HepG2 (cell line): ENCODE measurements around the gene PRRT1B. TPM values are rescaled to one million over a fixed set of nuclear protein-coding genes. Genes with fewer than 3 reads are reported as not detected.

Experiments
- ADNP ChIP-seq: sonication (generic); formaldehyde crosslinking; IDR thresholded peaks from 2 replicates; pipeline ENCODE4 v1.4.0; 2020; ENCODE audit warnings: missing genetic modification reagents
- ARNT ChIP-seq: fragments of 450-650 bp; IDR thresholded peaks from 2 replicates; pipeline ENCODE4 v1.6.1; 2017
- GABPA ChIP-seq, 2 experiments: IDR thresholded peaks; 2 replicates each; pipeline ENCODE4 v1.6.1; 2011 to 2016; ENCODE audit warnings: low read depth in 2 of 2, low read length in 1 of 2, missing biosample characterization in 1 of 2, missing genetic modification characterization in 1 of 2
- HBP1 ChIP-seq: IDR thresholded peaks from 2 replicates; pipeline ENCODE4 v1.6.1; 2016; ENCODE audit warnings: low read depth, control low read depth
- HHEX ChIP-seq: IDR thresholded peaks from 2 replicates; pipeline ENCODE4 v1.6.1; 2016; ENCODE audit warnings: control low read depth
- IKZF1 ChIP-seq: fragments of 450-650 bp; IDR thresholded peaks from 2 replicates; pipeline ENCODE4 v1.7.1; 2016
- MEF2D ChIP-seq: sonication (generic); formaldehyde crosslinking; IDR thresholded peaks from 2 replicates; pipeline ENCODE4 v1.5.1; 2020; ENCODE audit warnings: mild to moderate bottlenecking, missing genetic modification reagents
- NR2F6 ChIP-seq, 2 experiments: IDR thresholded peaks; 2 replicates each; pipeline ENCODE4 v1.6.1; 2016; ENCODE audit warnings: antibody characterized with exemption in 1 of 2, mild to moderate bottlenecking in 1 of 2
- PLRG1 ChIP-seq: fragments of 450-650 bp; conservative IDR thresholded peaks from 2 replicates; pipeline ENCODE4 v1.6.1; 2016
- SETDB1 ChIP-seq: sonication (generic); formaldehyde crosslinking; IDR thresholded peaks from 2 replicates; pipeline ENCODE4 v1.5.1; 2020; ENCODE audit warnings: missing genetic modification reagents, mild to moderate bottlenecking, borderline replicate concordance
- SNAI1 ChIP-seq: sonication (generic); formaldehyde crosslinking; IDR thresholded peaks from 2 replicates; pipeline ENCODE4 v1.5.0; 2020; ENCODE audit warnings: mild to moderate bottlenecking, missing genetic modification reagents, borderline replicate concordance
- TEAD2 ChIP-seq: sonication (generic); formaldehyde crosslinking; IDR thresholded peaks from 2 replicates; pipeline ENCODE4 v1.9.0; 2021; ENCODE audit warnings: missing genetic modification reagents
- YEATS2 ChIP-seq: sonication (generic); formaldehyde crosslinking; IDR thresholded peaks from 2 replicates; pipeline ENCODE4 v1.4.0; 2020; ENCODE audit warnings: missing genetic modification reagents, borderline replicate concordance
- ZBTB7B ChIP-seq: sonication (generic); formaldehyde crosslinking; IDR thresholded peaks from 2 replicates; pipeline ENCODE4 v1.4.0; 2020; ENCODE audit warnings: missing genetic modification reagents
- ZFYVE20 ChIP-seq: sonication (generic); formaldehyde crosslinking; IDR thresholded peaks from 2 replicates; pipeline ENCODE4 v1.8.0; 2023; ENCODE audit warnings: low read depth, mild to moderate bottlenecking, moderate library complexity, missing genetic modification reagents, borderline replicate concordance
- ZNF232 ChIP-seq: sonication (generic); formaldehyde crosslinking; IDR thresholded peaks from 2 replicates; pipeline ENCODE4 v1.4.0; 2020; ENCODE audit warnings: missing genetic modification reagents, borderline replicate concordance
- ZNF280D ChIP-seq: sonication (generic); formaldehyde crosslinking; IDR thresholded peaks from 2 replicates; pipeline ENCODE4 v1.5.1; 2020; ENCODE audit warnings: mild to moderate bottlenecking, missing genetic modification reagents
- ZNF615 ChIP-seq: sonication (generic); formaldehyde crosslinking; IDR thresholded peaks from 2 replicates; pipeline ENCODE4 v1.5.0; 2020; ENCODE audit warnings: mild to moderate bottlenecking, missing genetic modification reagents, borderline replicate concordance
- ZNF816 ChIP-seq: sonication (generic); formaldehyde crosslinking; IDR thresholded peaks from 2 replicates; pipeline ENCODE4 v1.8.0; 2022; ENCODE audit warnings: missing genetic modification reagents, mild to moderate bottlenecking, borderline replicate concordance
- ZSCAN30 ChIP-seq: sonication (generic); formaldehyde crosslinking; IDR thresholded peaks from 2 replicates; pipeline ENCODE4 v1.5.0; 2020; ENCODE audit warnings: mild to moderate bottlenecking, missing genetic modification reagents
- polyA plus RNA-seq, 8 experiments: library from polyadenylated mRNA; depleted of rRNA in 3 of 8; stranded (reverse) in 7 of 8; unstranded in 1 of 8; fragments of >200 nt; fragmentation: Illumina TruSeq in 4 of 8; extraction: Trizol in 4 of 8; gene quantifications; 2 replicates each; pipeline versions ENCODE4 v1.2.1 to v1.2.3, GENCODE V29; 2011 to 2016; ENCODE audit warnings: low read depth in 4 of 8, missing spikeins in 1 of 8, mixed read lengths in 1 of 8; ENCODE audit not compliant: insufficient read depth in 1 of 8
- total RNA-seq, 5 experiments: library from RNA; depleted of rRNA; stranded (reverse); fragments of >200 nt; fragmentation: Illumina TruSeq; extraction: Trizol; gene quantifications; 2 replicates each; pipeline ENCODE4 v1.2.3, GENCODE V29; 2016; ENCODE audit warnings: low read depth in 1 of 5
- TF ChIP-seq, protein P1 (sequence below): sonication (generic); formaldehyde crosslinking; IDR thresholded peaks from 2 replicates; pipeline ENCODE4; 2020; ENCODE audit warnings: missing genetic modification reagents, mild to moderate bottlenecking, borderline replicate concordance

The PRRT1B gene
- total and polyA plus RNA-seq, 2 of the 13 experiments (the other 11 are each of a cell fraction or from before 2014, with no cell fraction given) = not detected

- peak; percentile 77 for TF ChIP-seq ZBTB7B
- no peak for TF ChIP-seq NR2F6 (IDR thresholded peaks at IDR 0.05)
- TF ChIP-seq NR2F6 (CRISPR knock-in tag; IDR thresholded peaks at IDR 0.05) = peak; percentile 36; the same call in 1 of the 2 replicates
- peak; percentile 87; the same call in 1 of the 2 replicates for TF ChIP-seq YEATS2 (CRISPR knock-in tag)
- 0 out of 2 replicates have a peak, but pooled peaks have one; percentile 75 for TF ChIP-seq SNAI1 (CRISPR knock-in tag)
- no peak; the same call in 1 of the 2 replicates for TF ChIP-seq HBP1 (CRISPR knock-in tag)
- TF ChIP-seq GABPA (IDR thresholded peaks at IDR 0.05; ENCODE audit: low read depth, low read length) = no peak
- no peak for TF ChIP-seq GABPA (CRISPR knock-in tag; IDR thresholded peaks at IDR 0.05; ENCODE audit: low read depth)
- TF ChIP-seq ARNT = no peak
- TF ChIP-seq, protein P1, sequence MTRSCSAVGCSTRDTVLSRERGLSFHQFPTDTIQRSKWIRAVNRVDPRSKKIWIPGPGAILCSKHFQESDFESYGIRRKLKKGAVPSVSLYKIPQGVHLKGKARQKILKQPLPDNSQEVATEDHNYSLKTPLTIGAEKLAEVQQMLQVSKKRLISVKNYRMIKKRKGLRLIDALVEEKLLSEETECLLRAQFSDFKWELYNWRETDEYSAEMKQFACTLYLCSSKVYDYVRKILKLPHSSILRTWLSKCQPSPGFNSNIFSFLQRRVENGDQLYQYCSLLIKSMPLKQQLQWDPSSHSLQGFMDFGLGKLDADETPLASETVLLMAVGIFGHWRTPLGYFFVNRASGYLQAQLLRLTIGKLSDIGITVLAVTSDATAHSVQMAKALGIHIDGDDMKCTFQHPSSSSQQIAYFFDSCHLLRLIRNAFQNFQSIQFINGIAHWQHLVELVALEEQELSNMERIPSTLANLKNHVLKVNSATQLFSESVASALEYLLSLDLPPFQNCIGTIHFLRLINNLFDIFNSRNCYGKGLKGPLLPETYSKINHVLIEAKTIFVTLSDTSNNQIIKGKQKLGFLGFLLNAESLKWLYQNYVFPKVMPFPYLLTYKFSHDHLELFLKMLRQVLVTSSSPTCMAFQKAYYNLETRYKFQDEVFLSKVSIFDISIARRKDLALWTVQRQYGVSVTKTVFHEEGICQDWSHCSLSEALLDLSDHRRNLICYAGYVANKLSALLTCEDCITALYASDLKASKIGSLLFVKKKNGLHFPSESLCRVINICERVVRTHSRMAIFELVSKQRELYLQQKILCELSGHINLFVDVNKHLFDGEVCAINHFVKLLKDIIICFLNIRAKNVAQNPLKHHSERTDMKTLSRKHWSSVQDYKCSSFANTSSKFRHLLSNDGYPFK = peak; percentile 80
- TF ChIP-seq ZNF615 (CRISPR knock-in tag) = no peak
- peak; percentile 35; the same call in 1 of the 2 replicates for TF ChIP-seq ZNF816 (CRISPR knock-in tag)
- no peak for TF ChIP-seq IKZF1
- no peak for TF ChIP-seq MEF2D (CRISPR knock-in tag)
- TF ChIP-seq ZNF280D (CRISPR knock-in tag) = no peak
- no peak for TF ChIP-seq PLRG1
- no peak for TF ChIP-seq ZSCAN30 (CRISPR knock-in tag)
- no peak for TF ChIP-seq ADNP
- no peak for TF ChIP-seq ZFYVE20 (CRISPR knock-in tag)
- no peak for TF ChIP-seq TEAD2 (CRISPR knock-in tag)
- TF ChIP-seq ZNF232 (CRISPR knock-in tag) = peak; percentile 76; the same call in 1 of the 2 replicates
- no peak for TF ChIP-seq SETDB1 (CRISPR knock-in tag)
- no peak for TF ChIP-seq HHEX (CRISPR knock-in tag)
Observed at GRCh38 chr9:131502781-131503625, 42.3 kb upstream of the PRRT1B start, which contains the start of gene POMT1 (continued).
